DMS53 treated with DMSO at 0.1 percent for 48 hours (cell line): Measurements from ENCODE around the gene IRF8.
"Not testable (repeated sequence)": the region's sequence is repeated elsewhere in the genome, so short reads cannot be mapped to it uniquely, and the experiment has no call there.

Experiments
- DNase-seq: peaks from one replicate; lab custom pipeline; 2025; ENCODE audit not compliant: unreplicated experiment; lab: John Stamatoyannopoulos, UW

The IRF8 gene

DNA sequence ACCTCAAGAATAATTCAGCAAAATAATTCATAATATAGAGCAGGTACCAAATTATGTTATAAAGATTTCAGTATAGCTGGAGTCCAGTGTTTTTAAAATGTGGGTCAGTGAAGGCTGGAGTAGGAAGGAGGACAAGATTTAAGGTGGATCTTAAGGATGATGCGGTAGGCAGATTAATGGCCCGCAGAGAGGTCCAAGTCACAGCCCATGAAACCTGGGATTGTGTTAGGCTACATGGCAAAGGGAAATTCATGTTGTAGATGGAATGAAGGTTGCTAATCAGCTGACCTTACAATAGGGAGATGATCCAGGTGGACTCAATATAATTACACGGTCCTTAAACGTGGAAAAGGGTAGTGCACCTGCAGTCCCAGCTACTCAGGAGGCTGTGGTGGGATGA is 6.2 kb upstream of the IRF8 start:
- DNase-seq, result no peak

DNA sequence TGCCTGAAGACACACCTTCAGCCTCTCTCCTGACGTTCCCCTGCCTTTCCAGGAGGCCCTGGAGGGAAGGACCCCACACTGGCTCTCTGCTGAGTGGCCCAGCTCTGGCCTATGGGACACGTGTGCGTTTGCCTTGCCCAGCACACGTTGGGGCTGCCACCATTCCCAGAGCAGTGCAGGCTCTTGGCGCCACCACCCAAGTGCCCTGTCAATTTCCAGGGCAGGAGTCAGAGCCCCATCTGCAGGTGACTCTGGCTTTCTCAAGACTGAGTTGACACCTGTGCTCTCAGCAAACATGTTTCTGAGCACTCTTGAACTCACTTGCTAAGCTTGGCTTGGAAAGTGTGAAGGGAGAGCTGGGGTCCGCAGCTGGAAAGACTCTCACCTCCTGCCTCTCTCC is 4.7 kb upstream of the IRF8 start:
- DNase-seq, result no peak

DNA sequence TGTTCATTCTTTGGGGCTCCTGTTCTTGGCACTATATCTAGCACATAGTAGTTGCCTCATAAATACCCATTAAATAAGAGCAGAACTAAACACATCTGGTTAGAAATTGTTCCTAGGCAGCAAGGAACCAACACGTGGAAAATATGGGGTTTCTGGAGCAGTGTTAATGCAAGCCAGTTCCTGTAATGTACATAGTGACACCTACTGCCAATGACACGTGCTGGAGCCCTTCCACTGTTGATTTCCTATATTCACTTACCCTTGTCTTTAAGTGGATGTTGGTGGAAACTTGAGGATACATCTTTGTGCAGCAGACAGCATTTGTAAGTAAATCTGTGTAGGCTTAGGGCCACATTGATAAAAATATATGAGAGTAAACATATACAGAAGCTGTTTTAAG is 1.6 kb upstream of the IRF8 start:
- no peak for DNase-seq

DNA sequence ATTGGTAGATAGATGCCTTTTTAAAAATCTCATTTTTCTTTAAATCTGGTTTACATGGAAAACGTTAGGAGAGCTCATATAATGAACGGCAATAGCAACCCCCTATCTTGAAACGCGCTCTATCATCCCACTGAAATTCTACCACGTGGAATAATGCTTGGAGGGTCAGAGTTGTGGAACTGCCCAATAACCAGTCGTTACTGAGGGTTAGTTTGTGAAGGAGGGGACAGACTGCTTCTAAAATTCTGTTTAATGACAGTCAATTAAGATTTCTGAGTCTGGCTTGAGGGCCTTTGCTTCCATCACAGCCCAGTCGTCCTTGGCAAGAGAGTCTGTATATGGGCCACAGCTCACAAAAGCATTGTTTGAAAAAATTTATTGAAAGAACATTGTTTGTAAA is 482 bp downstream of the IRF8 start:
- DNase-seq, result no peak

DNA sequence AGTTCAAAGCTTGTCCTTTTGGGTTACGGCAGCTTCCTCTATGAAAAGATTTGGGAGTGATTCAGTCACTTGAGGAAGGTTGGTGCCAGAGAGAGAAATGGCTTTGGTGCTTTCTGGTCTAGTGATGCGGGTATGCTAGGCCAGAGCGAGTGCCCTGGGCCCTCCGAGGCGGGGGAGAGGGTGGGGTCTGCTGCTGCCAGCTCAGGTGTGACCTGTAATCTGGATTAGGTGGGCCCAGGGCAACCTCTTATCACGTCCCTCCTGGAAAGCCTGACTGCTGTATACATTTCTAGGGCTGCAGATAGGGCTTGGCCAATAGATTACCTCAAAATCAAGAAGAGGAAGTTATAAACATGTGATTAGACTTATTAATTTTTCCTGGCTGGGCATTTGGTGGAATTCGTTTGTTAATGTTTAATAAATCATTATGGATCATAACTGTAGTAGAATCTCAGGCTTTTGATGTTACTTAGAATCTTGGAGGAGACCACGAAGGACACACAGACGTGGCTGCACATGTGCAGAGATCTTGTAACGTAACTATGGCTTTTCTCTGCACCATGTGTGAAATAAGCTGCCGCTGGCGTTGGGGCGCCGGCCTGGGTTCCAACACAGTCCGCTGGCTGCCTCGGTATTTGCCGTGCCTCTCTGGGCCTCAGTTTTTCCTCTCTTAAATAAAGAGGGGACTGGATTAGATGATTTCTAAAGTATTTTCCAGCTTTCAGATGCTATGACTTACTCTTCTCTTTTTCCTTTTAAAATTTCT is 1.2 kb downstream of the IRF8 start:
- no peak for DNase-seq

DNA sequence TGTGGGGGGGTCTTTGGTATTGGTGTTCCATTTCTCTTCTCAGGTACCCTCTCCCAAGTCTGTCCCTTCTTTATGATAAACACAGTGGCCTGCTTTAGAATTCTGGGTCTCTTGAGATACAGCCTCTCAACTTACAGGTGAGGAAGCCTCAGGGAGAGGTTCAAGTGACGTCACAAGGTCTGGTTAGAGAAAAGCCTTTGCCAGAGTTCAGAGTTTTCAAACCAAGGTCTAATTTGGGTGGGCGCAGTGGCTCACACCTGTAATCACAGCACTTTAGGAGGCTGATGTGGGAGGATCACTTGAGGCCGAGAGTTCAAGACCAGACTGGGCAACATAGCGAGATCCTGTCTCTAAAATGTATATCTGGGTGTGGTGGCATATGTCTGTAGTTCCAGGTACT is 2.1 kb downstream of the IRF8 start:
- no peak for DNase-seq

DNA sequence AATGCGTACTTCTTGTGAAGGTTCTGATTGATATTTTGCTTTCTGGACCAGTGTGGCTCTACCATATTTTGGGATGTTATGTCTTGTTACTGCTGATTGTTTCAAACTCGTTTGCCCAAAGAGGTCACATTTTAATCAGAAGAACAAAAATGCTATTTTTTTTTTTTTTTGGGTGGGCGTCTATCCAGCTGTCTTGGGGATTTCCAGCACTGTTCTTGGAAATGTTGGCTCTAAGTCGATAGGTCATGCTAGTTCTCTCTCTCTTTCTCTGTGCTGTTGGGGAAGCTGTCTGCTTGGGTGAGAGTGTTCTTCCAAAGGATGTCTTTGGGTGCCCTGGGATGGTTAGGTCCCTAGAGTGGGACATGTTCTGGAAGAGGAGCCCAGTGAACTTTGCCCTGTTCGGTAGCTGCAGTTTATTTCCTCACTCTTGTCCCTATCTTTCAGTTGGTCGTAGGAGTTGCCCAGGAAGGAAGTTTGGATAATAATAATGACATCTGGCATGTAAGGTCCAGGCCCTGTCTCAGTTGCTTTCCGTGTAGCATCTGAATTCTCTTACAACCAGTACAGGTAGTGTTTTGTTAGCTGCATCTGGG is 2.9 kb downstream of the IRF8 start:
- DNase-seq, result no peak

DNA sequence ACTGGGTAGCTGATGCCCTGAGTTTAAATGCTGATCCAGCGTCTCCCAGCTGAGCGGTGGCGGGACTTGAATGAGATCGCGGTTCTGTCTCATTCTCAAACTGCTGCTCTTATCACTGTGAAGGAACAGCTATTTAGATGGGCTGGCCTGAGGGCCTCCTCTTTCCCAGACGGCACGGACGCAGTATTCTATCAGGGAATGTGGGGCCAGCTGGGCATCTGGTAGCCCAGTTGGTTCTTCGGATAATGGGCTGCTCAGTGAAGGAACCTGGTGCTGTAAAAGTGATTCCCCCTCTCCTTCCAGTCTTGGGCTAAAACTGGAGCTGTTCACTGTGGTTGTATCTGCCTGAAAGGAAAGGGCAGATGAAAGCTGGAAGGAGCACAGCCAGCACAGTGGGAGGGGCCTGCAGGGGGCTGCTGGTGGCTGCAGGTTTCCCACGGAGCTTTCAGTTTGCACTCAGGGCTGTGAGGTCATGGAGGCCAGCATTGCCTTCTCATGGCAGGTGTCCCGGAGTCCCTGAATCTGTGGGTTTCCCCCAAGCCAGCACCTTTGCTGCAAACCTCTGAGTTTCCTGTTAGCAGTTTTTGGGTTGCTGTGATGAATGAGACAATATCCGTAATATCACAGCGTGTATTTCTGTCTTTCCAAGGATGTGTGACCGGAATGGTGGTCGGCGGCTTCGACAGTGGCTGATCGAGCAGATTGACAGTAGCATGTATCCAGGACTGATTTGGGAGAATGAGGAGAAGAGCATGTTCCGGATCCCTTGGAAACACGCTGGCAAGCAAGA is 3.6 kb downstream of the IRF8 start:
- no peak for DNase-seq

DNA sequence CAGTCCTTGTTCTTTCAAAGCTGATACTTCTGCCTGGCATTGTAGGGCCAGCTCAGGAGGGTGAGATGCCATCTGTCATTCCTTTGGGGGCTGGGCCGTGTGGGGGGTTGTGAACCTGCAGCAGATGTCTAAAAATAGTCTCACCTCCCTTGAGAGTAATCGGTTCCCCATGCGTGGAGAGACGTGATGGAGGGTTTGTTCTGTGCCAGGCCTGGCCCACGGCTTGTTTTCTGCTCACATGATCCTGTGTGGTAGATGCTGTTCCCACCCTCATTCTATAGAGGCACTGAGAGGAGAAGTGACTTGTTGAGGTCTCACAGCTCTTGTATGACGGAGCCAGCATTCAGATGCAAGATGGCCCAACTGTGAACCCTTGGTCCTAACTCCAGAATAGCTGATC is 4.6 kb downstream of the IRF8 start:
- DNase-seq, result no peak

DNA sequence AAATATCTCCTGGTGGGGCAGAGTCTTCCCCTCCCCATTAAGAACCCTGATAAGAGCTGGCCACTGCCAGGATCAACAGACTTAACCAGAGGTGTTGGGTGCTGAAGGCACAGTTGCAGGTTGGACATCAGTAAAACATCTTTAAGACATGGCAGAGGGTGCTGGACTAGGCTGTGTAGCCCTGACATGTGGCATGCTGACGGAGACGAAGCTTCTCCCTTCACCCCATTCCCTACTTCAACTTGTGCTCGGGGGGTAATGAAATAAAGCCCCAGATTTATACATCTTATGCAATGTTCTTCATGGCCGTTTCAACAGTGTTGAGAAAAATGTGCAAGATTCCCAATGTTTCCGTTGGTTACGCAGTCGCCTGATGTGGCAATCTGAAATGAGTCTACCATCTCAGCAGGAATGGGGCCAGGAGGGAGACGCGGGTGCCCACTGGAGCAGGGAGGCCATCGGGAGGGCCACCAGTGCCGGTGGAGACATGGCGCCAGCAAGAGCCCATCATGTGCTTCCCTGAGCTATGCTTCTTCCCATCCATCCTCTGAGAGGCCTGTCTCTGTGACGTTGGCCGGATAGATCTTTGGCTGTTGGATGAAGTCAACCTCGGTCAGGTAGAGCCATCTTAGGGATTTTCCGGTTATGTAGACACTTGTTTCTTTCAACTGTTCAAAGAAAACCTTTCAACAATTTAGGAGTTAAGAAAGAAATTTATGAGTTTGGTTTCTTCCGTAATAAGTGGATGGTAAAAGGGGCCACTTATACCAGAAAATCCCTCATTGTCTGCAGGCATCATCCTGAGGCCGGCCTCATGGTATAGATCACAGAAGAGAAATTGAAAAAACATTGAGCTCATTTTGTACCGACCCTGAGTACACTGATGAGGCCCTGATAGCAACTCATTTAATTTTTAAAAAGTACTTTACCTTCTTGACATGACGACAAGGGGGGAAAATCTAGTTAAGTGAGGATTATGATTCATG is 6.4 kb downstream of the IRF8 start:
- DNase-seq, result no peak

DNA sequence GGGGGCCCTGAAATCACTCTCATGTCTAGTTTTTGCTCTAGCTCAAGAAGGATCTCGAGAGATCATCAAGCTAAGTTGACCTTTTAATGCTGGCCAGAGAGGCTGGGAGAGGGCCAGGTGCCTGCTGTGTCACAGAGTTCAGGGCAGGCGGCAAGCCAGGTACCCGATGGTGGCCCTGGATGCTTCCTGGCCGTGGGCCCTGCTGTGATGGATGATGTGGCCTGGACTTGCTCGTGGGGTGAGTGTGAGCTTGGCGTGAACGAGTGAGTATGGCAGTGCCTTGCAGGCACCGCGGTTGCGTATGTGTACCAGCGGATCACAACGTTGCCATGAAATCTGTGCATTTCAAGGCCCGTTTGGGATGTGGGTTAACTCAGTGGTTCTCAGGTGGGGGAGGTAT is 7.4 kb downstream of the IRF8 start:
- no peak for DNase-seq

DNA sequence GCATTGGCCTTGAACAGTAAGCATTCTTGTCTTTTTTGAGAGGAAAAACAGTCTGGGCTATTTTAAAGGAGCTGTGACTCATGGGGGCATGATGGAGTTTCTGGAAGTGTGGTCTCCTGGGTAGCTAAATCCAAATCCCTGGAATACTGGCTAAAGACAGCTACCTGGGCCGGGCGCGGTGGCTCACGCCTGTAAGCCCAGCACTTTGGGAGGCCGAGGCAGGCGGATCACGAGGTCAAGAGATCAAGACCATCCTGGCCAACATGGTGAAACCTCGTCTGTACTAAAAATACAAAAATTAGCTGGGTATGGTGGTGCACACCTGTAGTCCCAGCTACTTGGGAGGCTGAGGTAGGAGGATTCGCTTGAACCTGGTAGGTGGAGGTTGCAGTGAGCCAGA is 8.3 kb downstream of the IRF8 start:
- DNase-seq, result not testable (repeated sequence)

DNA sequence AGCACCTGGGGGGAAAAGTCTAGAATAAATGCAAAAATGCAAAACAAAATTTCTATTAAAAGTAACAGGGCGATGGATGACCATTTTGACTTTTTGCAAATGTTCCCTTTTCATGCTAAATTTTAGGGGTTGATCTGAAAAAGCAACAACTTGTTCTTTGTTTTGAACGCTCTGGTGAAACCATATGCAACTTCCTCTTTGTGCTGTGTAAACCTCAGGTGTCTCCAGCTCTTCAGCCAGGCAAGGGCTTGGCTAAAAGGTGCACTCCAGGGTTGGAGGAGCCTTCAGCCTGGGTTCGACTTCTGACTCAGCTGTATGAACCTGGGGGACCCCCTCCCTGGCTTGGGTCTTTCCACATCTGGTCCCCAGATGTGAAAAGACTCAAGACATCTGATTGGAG is 9.5 kb downstream of the IRF8 start:
- DNase-seq, result no peak

DNA sequence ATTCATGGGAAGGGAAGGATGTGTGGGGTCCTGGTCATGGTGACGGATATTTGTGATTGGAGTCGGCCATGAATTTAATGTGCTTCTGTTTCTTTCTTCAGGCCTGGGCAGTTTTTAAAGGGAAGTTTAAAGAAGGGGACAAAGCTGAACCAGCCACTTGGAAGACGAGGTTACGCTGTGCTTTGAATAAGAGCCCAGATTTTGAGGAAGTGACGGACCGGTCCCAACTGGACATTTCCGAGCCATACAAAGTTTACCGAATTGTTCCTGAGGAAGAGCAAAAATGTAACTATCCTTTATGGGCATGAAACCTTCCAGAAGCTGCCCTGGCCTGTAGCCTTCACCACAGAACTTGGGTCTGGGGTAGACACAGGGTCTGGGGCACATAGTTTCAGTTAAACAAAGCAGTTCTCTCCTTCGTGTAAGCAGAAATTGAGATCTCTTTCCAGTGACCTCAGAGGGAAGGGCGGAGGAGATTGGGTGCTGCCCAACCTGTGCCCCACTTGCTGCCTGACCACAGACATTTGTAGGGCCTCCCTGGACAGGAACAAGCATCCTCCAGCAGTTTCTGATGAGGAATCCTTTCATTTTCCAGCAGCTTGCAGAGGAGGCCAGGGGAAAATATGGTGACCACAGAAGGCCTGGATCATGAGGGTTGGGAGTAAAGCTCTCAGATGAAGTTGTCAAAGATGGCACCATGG is 10.1 kb downstream of the IRF8 start:
- no peak for DNase-seq

DNA sequence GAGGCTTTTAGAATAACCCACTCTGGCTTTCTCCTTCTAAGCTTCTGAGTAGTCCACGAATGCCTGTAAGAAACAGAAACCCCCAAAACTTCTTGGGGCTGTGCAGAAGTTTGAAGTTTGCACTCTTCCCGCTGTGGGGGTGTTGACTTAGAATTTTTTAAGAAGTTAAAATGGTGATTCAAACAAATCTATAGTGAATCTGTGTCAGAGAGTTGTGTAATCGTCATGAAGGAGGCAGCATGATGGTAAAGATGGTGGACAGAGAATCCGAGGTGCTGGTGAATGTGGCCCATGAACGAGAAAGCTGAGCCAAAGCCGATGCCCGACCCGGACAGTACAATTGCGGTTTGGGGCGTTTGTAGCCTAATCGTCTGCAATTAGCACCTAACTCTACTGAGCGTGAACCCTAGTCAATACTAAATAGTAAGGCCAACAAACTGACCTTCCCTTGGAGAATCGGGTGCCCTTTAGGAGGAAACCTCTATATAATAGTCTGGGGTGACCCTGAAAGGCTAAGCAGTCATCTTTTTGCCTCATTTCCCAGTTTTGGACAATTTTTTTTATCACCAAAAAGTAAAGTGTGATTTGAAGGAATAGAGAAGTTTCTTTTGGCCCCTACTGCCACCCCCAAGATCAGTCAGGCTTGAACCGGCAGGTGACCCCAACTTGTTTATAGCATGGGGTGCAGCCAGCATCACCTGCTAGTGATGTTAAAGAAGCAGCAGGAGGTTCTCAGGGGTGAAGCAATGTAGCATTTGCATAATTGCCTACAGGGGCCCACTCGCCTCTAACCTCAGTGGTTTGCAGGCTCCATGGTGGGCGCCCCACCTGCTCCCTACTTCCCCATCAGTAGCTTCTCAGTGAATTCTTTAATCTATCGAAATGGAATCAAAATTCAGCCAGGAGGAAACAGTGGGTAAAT is 11.2 kb downstream of the IRF8 start:
- no peak for DNase-seq

DNA sequence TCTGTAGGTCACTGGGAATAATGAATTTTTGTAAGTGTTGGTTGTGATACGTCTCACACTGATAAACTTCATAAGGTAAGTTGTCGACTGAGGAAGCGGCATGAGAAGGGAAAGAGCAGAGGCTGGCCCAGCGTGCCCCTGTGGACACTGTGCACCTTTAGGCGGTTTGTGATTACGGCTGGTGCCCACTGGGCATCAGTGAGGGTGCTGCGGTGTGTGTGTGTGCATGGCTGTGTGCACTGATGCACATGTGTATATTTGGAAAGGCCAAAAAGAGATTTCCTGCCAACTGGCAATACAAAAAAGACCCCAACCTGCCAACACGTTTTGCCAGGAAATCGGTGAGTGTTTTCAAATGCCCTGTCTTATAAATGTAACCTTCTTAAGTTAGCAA is 11.9 kb downstream of the IRF8 start:
- DNase-seq, result no peak

DNA sequence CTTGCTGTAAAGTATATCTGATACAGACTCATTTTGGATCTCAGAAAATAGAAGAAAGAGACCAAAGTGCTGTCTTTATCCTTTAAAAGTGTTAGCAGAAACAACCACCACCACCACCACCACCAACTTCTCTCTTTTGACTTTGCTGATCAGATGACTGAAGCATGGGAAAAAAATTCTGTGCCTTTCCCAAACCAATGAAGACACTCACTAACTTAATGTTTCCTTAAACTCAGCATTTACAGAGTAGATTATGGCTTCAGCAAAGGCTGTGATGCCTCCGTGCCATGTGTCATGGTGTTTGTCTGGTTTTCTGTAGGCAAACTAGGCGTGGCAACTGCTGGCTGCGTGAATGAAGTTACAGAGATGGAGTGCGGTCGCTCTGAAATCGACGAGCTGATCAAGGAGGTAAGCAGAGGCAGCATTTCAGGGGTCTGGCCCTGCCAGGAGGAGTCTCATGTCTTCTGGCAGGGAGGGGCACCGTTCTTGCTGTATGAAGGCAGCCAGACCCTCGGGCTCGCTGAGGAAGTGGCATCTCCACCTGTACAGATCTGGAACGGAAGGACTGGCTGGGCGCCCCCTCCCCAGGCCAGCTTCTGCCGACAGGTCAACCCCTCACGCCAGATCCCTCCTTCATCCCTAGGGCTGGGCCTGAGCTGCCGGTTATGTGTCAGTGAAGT is 12.4 kb downstream of the IRF8 start:
- DNase-seq, result no peak

DNA sequence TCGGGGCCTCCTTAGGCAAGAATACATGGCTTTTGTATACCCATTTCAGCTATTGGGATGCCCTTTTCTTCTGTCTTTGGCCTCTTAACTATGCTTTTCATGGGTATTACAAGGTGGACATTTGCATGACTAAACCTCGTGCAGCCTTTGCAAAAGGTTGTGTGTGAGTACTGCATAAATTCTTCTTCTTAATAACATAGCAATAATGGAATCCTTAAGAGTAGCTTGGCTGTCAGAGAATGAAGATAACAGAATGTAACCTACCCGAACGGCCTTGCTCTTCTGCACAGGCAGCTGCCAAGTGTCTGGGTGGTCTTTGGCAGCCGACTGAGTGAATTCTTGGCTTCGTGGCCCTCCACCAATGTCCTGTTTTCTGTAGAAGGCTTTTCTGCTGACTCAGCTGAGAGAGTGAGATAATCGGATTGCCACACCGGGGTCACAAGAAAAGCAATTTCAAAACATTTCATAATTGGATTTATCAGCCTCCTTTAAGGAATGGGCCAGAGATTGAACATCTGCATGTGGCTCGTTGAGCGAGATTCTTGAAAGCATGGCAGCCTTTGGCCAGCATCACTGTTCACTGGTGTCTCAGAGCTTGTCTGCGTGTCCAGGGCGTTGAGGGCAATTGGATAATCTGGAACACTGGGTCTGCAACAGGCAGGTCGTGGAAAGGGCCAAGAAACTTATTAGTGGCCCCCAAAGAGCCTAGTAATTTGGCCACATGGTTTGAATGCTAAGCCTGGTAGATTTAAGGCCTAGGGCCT is 13.4 kb downstream of the IRF8 start:
- no peak for DNase-seq
